Peyer's patch (tissue), 4 donors: ENCODE results near the gene SLC25A26.

ENCODE experiments used
- POLR2A ChIP-seq, 2 donors: fragments of 450-650 bp; IDR thresholded peaks; one replicate each; pipeline ENCODE4 v1.5.1; 2017; ENCODE audit warnings: antibody characterized with exemption in 2 of 2, mild to moderate bottlenecking in 2 of 2, moderate library complexity in 2 of 2
- TF ChIP-seq, protein P1 (sequence below), 6 experiments: fragments of 450-650 bp in 4 of 6; fragments of 200-600 bp in 2 of 6; sonication (generic) in 1 of 6; IDR thresholded peaks; one replicate each; pipeline ENCODE4 v1.5.1; 2017 to 2019; ENCODE audit warnings: antibody characterized with exemption in 6 of 6, mild to moderate bottlenecking in 3 of 6, moderate library complexity in 1 of 6

DNA sequence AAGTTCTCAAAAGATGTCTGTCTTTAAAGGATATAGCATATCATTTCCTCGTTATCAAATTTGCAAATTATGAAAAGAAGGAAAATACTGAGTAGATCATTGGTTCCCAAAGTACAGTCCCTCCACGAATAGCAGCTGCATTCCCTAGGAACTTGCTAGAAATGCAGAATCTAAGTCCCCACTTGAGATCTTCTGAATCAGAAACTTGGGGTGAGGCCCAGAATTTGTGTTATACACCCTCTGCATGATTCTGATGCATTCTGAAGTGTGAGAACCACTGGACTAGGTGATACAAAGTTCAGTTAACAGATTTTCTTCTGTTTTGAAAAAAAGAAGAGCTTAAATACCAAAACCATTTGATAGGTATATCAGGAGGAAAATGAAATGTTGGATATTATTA, 77.1 kb downstream of the SLC25A26 start:
- TF ChIP-seq, protein P1, sequence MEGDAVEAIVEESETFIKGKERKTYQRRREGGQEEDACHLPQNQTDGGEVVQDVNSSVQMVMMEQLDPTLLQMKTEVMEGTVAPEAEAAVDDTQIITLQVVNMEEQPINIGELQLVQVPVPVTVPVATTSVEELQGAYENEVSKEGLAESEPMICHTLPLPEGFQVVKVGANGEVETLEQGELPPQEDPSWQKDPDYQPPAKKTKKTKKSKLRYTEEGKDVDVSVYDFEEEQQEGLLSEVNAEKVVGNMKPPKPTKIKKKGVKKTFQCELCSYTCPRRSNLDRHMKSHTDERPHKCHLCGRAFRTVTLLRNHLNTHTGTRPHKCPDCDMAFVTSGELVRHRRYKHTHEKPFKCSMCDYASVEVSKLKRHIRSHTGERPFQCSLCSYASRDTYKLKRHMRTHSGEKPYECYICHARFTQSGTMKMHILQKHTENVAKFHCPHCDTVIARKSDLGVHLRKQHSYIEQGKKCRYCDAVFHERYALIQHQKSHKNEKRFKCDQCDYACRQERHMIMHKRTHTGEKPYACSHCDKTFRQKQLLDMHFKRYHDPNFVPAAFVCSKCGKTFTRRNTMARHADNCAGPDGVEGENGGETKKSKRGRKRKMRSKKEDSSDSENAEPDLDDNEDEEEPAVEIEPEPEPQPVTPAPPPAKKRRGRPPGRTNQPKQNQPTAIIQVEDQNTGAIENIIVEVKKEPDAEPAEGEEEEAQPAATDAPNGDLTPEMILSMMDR (IDR thresholded peaks at IDR 0.05): no peak
- TF ChIP-seq POLR2A (IDR thresholded peaks at IDR 0.05): no peak
